ENCODE measurements around the gene PKHD1. TPM values are rescaled to one million over a fixed set of nuclear protein-coding genes. Genes with fewer than 3 reads are reported as not detected.

Gene PKHD1
- total RNA-seq, 6 experiments from 2014 or later = 1.2 to 3.0 (median 2.3) TPM

DNA sequence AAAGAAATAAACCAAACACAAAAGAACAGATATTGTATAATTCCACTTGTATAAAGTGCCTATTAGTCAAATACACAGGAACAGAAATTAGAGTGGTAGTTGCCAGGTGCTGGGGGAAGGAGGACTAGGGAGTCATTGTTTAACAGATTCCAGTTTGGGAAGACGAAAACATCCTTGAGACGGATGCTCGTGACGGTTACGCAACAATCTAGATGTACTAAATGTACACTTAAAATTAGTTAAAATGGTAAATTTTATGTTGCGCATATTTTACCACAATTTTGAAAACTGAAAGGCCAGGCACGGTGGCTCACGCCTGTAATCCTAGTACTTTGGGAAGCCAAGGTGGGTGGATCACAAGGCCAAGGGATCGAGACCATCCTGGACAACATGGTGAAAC lies 111.0 kb downstream of the PKHD1 start:
- Histone ChIP-seq H3K4me1 (peaks cover 0 to 8% (median 0%) of the 10 kb centered on the region in 4 donors), H3K9me3 (no peaks in the 10 kb centered on the region), H3K36me3 (no peaks in the 10 kb centered on the region), H3K27me3 (no peaks in the 10 kb centered on the region), H3K4me3 (no peak overlapping the region), H3K27ac (no peak overlapping the region)
- intact Hi-C loops (cut with DNase I) = no loop called here
- TF ChIP-seq, protein P1, sequence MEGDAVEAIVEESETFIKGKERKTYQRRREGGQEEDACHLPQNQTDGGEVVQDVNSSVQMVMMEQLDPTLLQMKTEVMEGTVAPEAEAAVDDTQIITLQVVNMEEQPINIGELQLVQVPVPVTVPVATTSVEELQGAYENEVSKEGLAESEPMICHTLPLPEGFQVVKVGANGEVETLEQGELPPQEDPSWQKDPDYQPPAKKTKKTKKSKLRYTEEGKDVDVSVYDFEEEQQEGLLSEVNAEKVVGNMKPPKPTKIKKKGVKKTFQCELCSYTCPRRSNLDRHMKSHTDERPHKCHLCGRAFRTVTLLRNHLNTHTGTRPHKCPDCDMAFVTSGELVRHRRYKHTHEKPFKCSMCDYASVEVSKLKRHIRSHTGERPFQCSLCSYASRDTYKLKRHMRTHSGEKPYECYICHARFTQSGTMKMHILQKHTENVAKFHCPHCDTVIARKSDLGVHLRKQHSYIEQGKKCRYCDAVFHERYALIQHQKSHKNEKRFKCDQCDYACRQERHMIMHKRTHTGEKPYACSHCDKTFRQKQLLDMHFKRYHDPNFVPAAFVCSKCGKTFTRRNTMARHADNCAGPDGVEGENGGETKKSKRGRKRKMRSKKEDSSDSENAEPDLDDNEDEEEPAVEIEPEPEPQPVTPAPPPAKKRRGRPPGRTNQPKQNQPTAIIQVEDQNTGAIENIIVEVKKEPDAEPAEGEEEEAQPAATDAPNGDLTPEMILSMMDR (IDR thresholded peaks at IDR 0.05) = no peak
- no peak for TF ChIP-seq POLR2A (IDR thresholded peaks at IDR 0.05)
- DNase-seq = no peak
- WGBS (ENCODE audit: insufficient coverage, low coverage, low lambda C conversion rate, missing lambda C conversion rate) = 85% methylated on average over 8 of the region's 9 CpGs
- ATAC-seq = no peak

GRCh38 chr6:51972659-51973058 lies 114.8 kb downstream of the PKHD1 start:
- TF ChIP-seq, protein P1 (IDR thresholded peaks at IDR 0.05) = no peak
- TF ChIP-seq POLR2A (IDR thresholded peaks at IDR 0.05) = no peak
- WGBS (ENCODE audit: insufficient coverage, low coverage, low lambda C conversion rate, missing lambda C conversion rate) = 16% methylated on average over 3 of the region's 3 CpGs
- Histone ChIP-seq H3K4me3 (no peak overlapping the region), H3K9me3 (no peaks in the 10 kb centered on the region), H3K4me1 (peaks cover 0 to 8% (median 0%) of the 10 kb centered on the region in 4 donors), H3K27me3 (no peaks in the 10 kb centered on the region), H3K27ac (peak overlapping the region in 1 of 3 donors; percentile 41), H3K36me3 (no peaks in the 10 kb centered on the region)
- peak; percentile 71 to 98 (median 90) for ATAC-seq
- no peak for DNase-seq
- intact Hi-C loops (cut with DNase I) = no loop called here

- no peak for ATAC-seq
- no peaks in the 10 kb centered on the region for H3K9me3 ChIP-seq
- DNase-seq = no peak
- no peaks in the 10 kb centered on the region for H3K27me3 ChIP-seq
- WGBS (ENCODE audit: insufficient coverage, low coverage, low lambda C conversion rate, missing lambda C conversion rate) = 89% methylated on average over 2 of the region's 2 CpGs
- intact Hi-C loops (cut with DNase I) = no loop called here
- peaks cover 0 to 6% (median 0%) of the 10 kb centered on the region in 4 donors for H3K4me1 ChIP-seq
- TF ChIP-seq POLR2A (IDR thresholded peaks at IDR 0.05) = no peak
- TF ChIP-seq, protein P1 (IDR thresholded peaks at IDR 0.05) = no peak
- no peak overlapping the region for H3K4me3 ChIP-seq
- no peaks in the 10 kb centered on the region for H3K36me3 ChIP-seq
- no peak overlapping the region for H3K27ac ChIP-seq
These were observed 119.1 kb downstream of the PKHD1 start for GRCh38 chr6:51968265-51968664.

GRCh38 chr6:51965222-51965801 lies 122.1 kb downstream of the PKHD1 start:
- TF ChIP-seq, protein P1 (IDR thresholded peaks at IDR 0.05) = no peak
- no peak for TF ChIP-seq POLR2A (IDR thresholded peaks at IDR 0.05)
- Histone ChIP-seq H3K4me3 (no peak overlapping the region), H3K27me3 (no peaks in the 10 kb centered on the region), H3K27ac (no peak overlapping the region), H3K9me3 (no peaks in the 10 kb centered on the region), H3K4me1 (no peaks in the 10 kb centered on the region), H3K36me3 (no peaks in the 10 kb centered on the region)
- DNase-seq (no peak), ATAC-seq (no peak)
- intact Hi-C loops (cut with DNase I) = no loop called here
- WGBS (ENCODE audit: insufficient coverage, low coverage, low lambda C conversion rate, missing lambda C conversion rate) = 52% methylated on average over 3 of the region's 3 CpGs
